ENCODE data around the gene KIF17.

GRCh38 chr1:20704390-20705202 is 13.2 kb downstream of the KIF17 start:
- no peak for TF ChIP-seq JUND (IDR thresholded peaks at IDR 0.05)
- no peak for TF ChIP-seq POLR2A (IDR thresholded peaks at IDR 0.05; ENCODE audit: borderline replicate concordance, extremely low read depth, insufficient read depth, insufficient read length)
- no peak for TF ChIP-seq EZH2phosphoT487 (IDR thresholded peaks at IDR 0.05; ENCODE audit: borderline replicate concordance)
- TF ChIP-seq EGR1 (IDR thresholded peaks at IDR 0.05; ENCODE audit: low read depth) = no peak
- no peak for TF ChIP-seq CTCF (IDR thresholded peaks at IDR 0.05 in 2 of 3, conservative IDR thresholded peaks at IDR 0.05 in 1 of 3; ENCODE audit: borderline replicate concordance in 1 of 3, insufficient read depth in 1 of 3, low read depth in 2 of 3, low read length in 2 of 3)
- TF ChIP-seq ZFX (IDR thresholded peaks at IDR 0.05) = no peak
- TF ChIP-seq POLR2AphosphoS5 (IDR thresholded peaks at IDR 0.05; ENCODE audit: low read depth, low read length) = no peak
- no peak for TF ChIP-seq MAX (IDR thresholded peaks at IDR 0.05)
- TF ChIP-seq ZNF274 (IDR thresholded peaks at IDR 0.05; ENCODE audit: low read depth, low read length) = no peak
- no peak for TF ChIP-seq REST (IDR thresholded peaks at IDR 0.05; ENCODE audit: low read depth)
- no peak for TF ChIP-seq EZH2 (IDR thresholded peaks at IDR 0.05)
- TF ChIP-seq SRF (IDR thresholded peaks at IDR 0.05; ENCODE audit: low read depth) = no peak
- TF ChIP-seq YY1 (IDR thresholded peaks at IDR 0.05; ENCODE audit: extremely low read depth, insufficient replicate concordance, low read depth, low read length) = no peak

Data from HCT116 (cell line).